GM10266 (cell line): ENCODE measurements around the gene CRELD2.

Experiments used
- DNase-seq: peaks from one replicate; pipeline ENCODE4 v3.0.0; 2012; ENCODE audit errors: extremely low spot score
- TF ChIP-seq, protein P1 (sequence below): IDR thresholded peaks from 2 replicates; pipeline ENCODE4 v1.5.1; 2012; ENCODE audit warnings: mild to moderate bottlenecking, low read depth; ENCODE audit not compliant: control insufficient read depth, insufficient read depth; ENCODE audit errors: missing control alignments

The CRELD2 gene

GRCh38 chr22:49968313-49968830 lies 49.9 kb downstream of the CRELD2 start:
- DNase-seq, result no peak
- TF ChIP-seq, protein P1, sequence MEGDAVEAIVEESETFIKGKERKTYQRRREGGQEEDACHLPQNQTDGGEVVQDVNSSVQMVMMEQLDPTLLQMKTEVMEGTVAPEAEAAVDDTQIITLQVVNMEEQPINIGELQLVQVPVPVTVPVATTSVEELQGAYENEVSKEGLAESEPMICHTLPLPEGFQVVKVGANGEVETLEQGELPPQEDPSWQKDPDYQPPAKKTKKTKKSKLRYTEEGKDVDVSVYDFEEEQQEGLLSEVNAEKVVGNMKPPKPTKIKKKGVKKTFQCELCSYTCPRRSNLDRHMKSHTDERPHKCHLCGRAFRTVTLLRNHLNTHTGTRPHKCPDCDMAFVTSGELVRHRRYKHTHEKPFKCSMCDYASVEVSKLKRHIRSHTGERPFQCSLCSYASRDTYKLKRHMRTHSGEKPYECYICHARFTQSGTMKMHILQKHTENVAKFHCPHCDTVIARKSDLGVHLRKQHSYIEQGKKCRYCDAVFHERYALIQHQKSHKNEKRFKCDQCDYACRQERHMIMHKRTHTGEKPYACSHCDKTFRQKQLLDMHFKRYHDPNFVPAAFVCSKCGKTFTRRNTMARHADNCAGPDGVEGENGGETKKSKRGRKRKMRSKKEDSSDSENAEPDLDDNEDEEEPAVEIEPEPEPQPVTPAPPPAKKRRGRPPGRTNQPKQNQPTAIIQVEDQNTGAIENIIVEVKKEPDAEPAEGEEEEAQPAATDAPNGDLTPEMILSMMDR, result no peak

DNA sequence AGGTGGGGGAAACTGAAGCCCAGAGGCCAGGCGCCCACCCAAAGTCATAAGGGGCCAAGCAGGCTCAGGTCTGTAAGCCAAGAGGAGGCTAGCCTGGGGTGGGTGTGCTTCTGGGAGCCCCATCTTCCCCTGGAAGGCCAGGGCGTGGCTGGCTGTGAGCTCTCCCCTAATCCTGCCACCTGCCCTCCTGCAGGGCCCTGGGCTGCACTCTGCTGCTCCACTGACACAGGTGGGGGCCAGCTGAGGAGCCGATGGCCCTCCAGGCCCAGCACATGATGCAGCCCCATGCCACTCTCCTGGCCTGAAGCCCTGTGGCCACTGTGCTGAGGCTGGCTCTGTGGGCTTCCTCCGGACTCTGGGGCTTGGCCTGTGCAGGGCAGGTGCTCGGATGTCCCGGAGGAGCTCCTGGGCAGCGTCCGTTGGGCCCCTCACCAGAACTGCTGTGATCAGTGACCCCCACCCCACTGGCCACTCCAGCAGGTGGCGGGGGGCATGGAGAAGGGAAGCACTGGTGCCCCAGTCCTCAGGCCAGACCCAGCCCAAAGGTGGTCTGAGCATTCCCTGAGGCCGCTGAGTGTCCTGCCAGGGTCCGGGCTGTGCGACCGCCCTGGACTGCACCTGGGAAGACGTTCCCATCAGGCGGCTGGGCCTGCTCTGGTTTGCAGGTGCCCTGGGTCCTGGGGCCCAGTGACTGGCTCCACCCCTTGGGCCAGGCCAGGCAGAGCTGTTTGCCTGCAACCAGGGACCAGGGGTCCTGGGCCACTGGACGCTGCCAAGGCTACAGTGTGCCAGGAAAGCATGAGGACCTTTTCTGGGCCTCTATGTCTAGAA lies 50.6 kb downstream of the CRELD2 start:
- TF ChIP-seq, protein P1, result no peak
- DNase-seq, result no peak

- TF ChIP-seq, protein P1, result no peak
These were observed 51.5 kb downstream of the CRELD2 start for GRCh38 chr22:49969751-49970527.

DNA sequence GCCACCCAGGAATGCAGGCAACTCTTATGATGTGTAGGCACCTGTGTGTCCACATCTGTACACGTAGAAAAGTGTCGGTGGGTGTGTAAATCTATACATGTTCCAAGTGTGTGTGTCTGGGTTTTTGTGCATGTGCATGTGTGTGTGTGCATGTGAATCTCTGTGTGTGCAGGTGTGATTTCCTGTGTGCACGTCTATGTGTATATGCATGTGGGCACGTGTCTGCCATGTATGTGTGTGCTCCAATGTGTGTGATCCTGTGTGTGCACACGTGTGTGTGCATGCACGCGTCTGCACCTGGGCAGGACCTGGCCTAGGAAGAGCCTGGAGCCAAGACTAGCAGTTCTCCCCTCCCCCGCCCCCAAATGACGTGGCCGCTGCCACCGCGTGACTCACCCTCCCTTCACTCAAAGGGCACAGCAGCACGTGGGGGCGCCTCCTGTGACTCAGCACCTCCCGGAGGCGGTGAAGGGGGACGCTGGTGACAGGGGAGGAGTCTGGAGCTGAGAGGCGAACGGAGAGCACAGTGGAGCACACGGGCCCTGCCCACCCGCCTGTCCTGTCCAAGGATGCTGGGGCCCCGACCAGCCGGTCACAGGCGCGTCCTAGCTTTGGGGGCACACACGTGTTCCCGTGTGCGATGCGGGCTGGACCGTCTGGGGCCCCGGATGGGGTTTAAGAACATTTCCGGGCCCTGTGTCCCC lies 52.2 kb downstream of the CRELD2 start:
- TF ChIP-seq, protein P1, result no peak
- DNase-seq, result peak; percentile 92

More at GRCh38 chr22:49969751-49970527, 51.5 kb downstream of the CRELD2 start:
- no peak for DNase-seq

- DNase-seq, result peak; percentile 67
- TF ChIP-seq, protein P1, result no peak
These were observed 53.1 kb downstream of the CRELD2 start for GRCh38 chr22:49971232-49972162.
